Uterus (tissue), 2 donors: ENCODE measurements around the gene ARHGDIB.

Experiments
- CTCF ChIP-seq, 4 experiments: fragments of 200-600 bp in 2 of 4; fragments of 450-650 bp in 2 of 4; sonication (generic) in 2 of 4; IDR thresholded peaks; one replicate each; pipeline ENCODE4 v1.5.1; 2016 to 2019; ENCODE audit warnings: antibody characterized with exemption in 4 of 4, mild to moderate bottlenecking in 2 of 4, moderate library complexity in 1 of 4
- POLR2A ChIP-seq, 2 donors: fragments of 450-650 bp; IDR thresholded peaks; one replicate each; pipeline ENCODE4 v1.6.1; 2016; ENCODE audit warnings: antibody characterized with exemption in 2 of 2, mild to moderate bottlenecking in 1 of 2, moderate library complexity in 1 of 2

- TF ChIP-seq CTCF (IDR thresholded peaks at IDR 0.05) (no peak), POLR2A (IDR thresholded peaks at IDR 0.05) (no peak)
Observed at GRCh38 chr12:14994610-14995009, 33.2 kb upstream of the ARHGDIB start.
